HCT116 (cell line): Measurements from ENCODE around the gene MYOZ2. TPM values are rescaled to one million over a fixed set of nuclear protein-coding genes. Genes with fewer than 3 reads are reported as not detected.

Experiments used
- ATAC-seq: fragments of 200-7000 bp; cut with Tn5 transposase; 2 replicates; pipeline ENCODE4 v1.9.1; 2020; ENCODE audit warnings: mild to moderate bottlenecking, moderate library complexity
- BruUV-seq: library from RNA; stranded (reverse); fragments of 400-500 nt; replicated peaks from 2 replicates; lab custom pipeline; 2021; lab: Mats Ljungman, UMichigan
- CTCF ChIA-PET: fragments of 300-600 bp; sonication (Branson Sonifier 250); formaldehyde crosslinking; loops from one replicate; lab custom pipeline; 2021; ENCODE audit warnings: antibody characterized with exemption; lab: Charles Lee
- POLR2A ChIA-PET: fragments of 300-600, 350-600 bp; sonication (Branson Sonifier 250); formaldehyde crosslinking; loops from one replicate; lab custom pipeline; 2021; ENCODE audit warnings: antibody characterized with exemption; lab: Charles Lee
- RAD21 ChIA-PET, 2 experiments: fragments of 300-600 bp; sonication (Branson Sonifier 250); formaldehyde crosslinking; loops; one replicate each; lab custom pipeline; 2023; ENCODE audit warnings: low total read pairs in 2 of 2; ENCODE audit not compliant: uncharacterized antibody in 2 of 2, unreplicated experiment in 2 of 2, low non-redundant PET in 1 of 2; lab: Charles Lee
- DNase-seq: peaks from one replicate; pipeline ENCODE4 v3.0.0-alpha.2; 2010; ENCODE audit warnings: low read depth, low spot score
- H2AFZ ChIP-seq: fragments of 200-600 bp; shearing (Covaris generic), sonication (generic); 2 replicates; pipeline ENCODE4 v1.6.1; 2017; ENCODE audit warnings: low read depth, mixed run types, mixed read lengths, antibody characterized with exemption, low read length; ENCODE audit not compliant: poor library complexity, severe bottlenecking
- H3K27ac ChIP-seq: 2 replicates; pipeline ENCODE4 v1.5.1; 2012; ENCODE audit warnings: low read depth, low read length
- H3K27me3 ChIP-seq: fragments of 200-600 bp; sonication (generic); 2 replicates; pipeline ENCODE4 v1.6.1; 2016; ENCODE audit warnings: mixed run types, low read length, mixed read lengths; ENCODE audit not compliant: insufficient read depth
- H3K36me3 ChIP-seq, 2 experiments: fragments of 200-500 bp in 1 of 2; fragments of 200-600 bp in 1 of 2; sonication (Bioruptor generic) in 1 of 2; sonication (generic) in 1 of 2; 2 replicates each; pipeline versions ENCODE4 v1.5.1 to v1.6.1; 2014 to 2016; ENCODE audit warnings: low read length in 2 of 2, inconsistent platforms in 1 of 2, mixed read lengths in 1 of 2, mixed run types in 1 of 2; ENCODE audit not compliant: insufficient read depth in 2 of 2, control insufficient read depth in 1 of 2
- H3K4me1 ChIP-seq, 2 experiments: fragments of 200-600 bp in 1 of 2; sonication (generic) in 1 of 2; 2 replicates each; pipeline versions ENCODE4 v1.5.1 to v1.6.1; 2012 to 2017; ENCODE audit warnings: low read length in 2 of 2, inconsistent platforms in 1 of 2, mild to moderate bottlenecking in 1 of 2, mixed read lengths in 1 of 2, mixed run types in 1 of 2, moderate library complexity in 1 of 2; ENCODE audit not compliant: insufficient read depth in 2 of 2, control insufficient read depth in 1 of 2
- H3K4me2 ChIP-seq: fragments of 200-600 bp; sonication (generic); 2 replicates; pipeline ENCODE4 v1.6.1; 2017; ENCODE audit warnings: mixed run types, low read length, mixed read lengths
- H3K4me3 ChIP-seq, 2 experiments: fragments of 200-600 bp in 1 of 2; sonication (generic) in 1 of 2; replicated peaks in 1 of 2; 2 replicates each; pipeline ENCODE4 v1.5.1; 2011 to 2016; ENCODE audit warnings: low read length in 2 of 2, control low read depth in 1 of 2, low read depth in 1 of 2, mild to moderate bottlenecking in 1 of 2, mixed read lengths in 1 of 2, mixed run types in 1 of 2
- H3K79me2 ChIP-seq: fragments of 200-600 bp; sonication (generic); 2 replicates; pipeline ENCODE4 v1.6.1; 2017; ENCODE audit warnings: mild to moderate bottlenecking, mixed run types, low read length, moderate library complexity, mixed read lengths; ENCODE audit not compliant: insufficient read depth
- H3K9ac ChIP-seq: fragments of 200-600 bp; sonication (generic); 2 replicates; pipeline ENCODE4 v1.6.1; 2016; ENCODE audit warnings: low read length, mixed read lengths
- H3K9me2 ChIP-seq: fragments of 200-600 bp; sonication (generic), shearing (Covaris generic); 2 replicates; pipeline ENCODE4 v1.6.1; 2017; ENCODE audit warnings: mixed run types, mild to moderate bottlenecking, moderate library complexity; ENCODE audit not compliant: insufficient read depth
- H3K9me3 ChIP-seq, 2 experiments: fragments of 200-500 bp in 1 of 2; fragments of 200-600 bp in 1 of 2; sonication (Bioruptor generic) in 1 of 2; sonication (generic) in 1 of 2; 2 replicates each; pipeline ENCODE4 v1.6.1; 2014 to 2017; ENCODE audit warnings: low read length in 2 of 2, mixed read lengths in 2 of 2, inconsistent platforms in 1 of 2, low read depth in 1 of 2, mild to moderate bottlenecking in 1 of 2, mixed run types in 1 of 2, moderate library complexity in 1 of 2; ENCODE audit not compliant: control insufficient read depth in 1 of 2, insufficient read depth in 1 of 2
- H4K20me1 ChIP-seq: fragments of 200-600 bp; sonication (generic), shearing (Covaris generic); 2 replicates; pipeline ENCODE4 v1.6.1; 2017; ENCODE audit warnings: mixed run types, mild to moderate bottlenecking, moderate library complexity; ENCODE audit not compliant: insufficient read depth
- CEBPB ChIP-seq: IDR thresholded peaks from 2 replicates; pipeline ENCODE4 v1.6.1; 2012; ENCODE audit warnings: low read depth
- EGR1 ChIP-seq: IDR thresholded peaks from 2 replicates; pipeline ENCODE4 v1.6.1; 2012; ENCODE audit warnings: low read depth
- ELF1 ChIP-seq: IDR thresholded peaks from 2 replicates; pipeline ENCODE4 v1.6.1; 2012; ENCODE audit warnings: low read depth, borderline replicate concordance
- EZH2 ChIP-seq: fragments of 200-600 bp; sonication (generic); IDR thresholded peaks from 2 replicates; pipeline ENCODE4 v1.6.1; 2017; ENCODE audit warnings: antibody characterized with exemption, mixed run types
- POLR2A ChIP-seq: IDR thresholded peaks from 2 replicates; pipeline ENCODE4 v1.7.0; 2011; ENCODE audit warnings: borderline replicate concordance; ENCODE audit not compliant: insufficient read depth, insufficient read length; ENCODE audit errors: extremely low read depth
- POLR2AphosphoS5 ChIP-seq: IDR thresholded peaks from 2 replicates; pipeline ENCODE4 v1.6.1; 2011; ENCODE audit warnings: mild to moderate bottlenecking, low read depth, low read length, moderate library complexity
- RAD21 ChIP-seq: IDR thresholded peaks from 2 replicates; pipeline ENCODE4 v1.6.1; 2012; ENCODE audit warnings: low read depth, mild to moderate bottlenecking
- SP1 ChIP-seq: IDR thresholded peaks from 2 replicates; pipeline ENCODE4 v1.6.1; 2012; ENCODE audit warnings: low read depth
- SRF ChIP-seq: IDR thresholded peaks from 2 replicates; pipeline ENCODE4 v1.6.1; 2012; ENCODE audit warnings: low read depth
- TCF7L2 ChIP-seq: IDR thresholded peaks from 2 replicates; pipeline ENCODE4 v1.7.0; 2011; ENCODE audit warnings: borderline replicate concordance, inconsistent platforms; ENCODE audit not compliant: insufficient read depth, insufficient read length; ENCODE audit errors: extremely low read depth
- YY1 ChIP-seq: IDR thresholded peaks from 2 replicates; pipeline ENCODE4 v1.6.1; 2011; ENCODE audit warnings: low read length, low read depth, moderate library complexity, mild to moderate bottlenecking; ENCODE audit not compliant: insufficient replicate concordance; ENCODE audit errors: extremely low read depth
- ZNF274 ChIP-seq: fragments of 200-500 bp; sonication (Bioruptor generic); IDR thresholded peaks from 2 replicates; pipeline ENCODE4 v1.6.1; 2014; ENCODE audit warnings: mild to moderate bottlenecking, low read depth, low read length, inconsistent platforms
- intact Hi-C: fragments of 100-400 bp; cut with micrococcal nuclease; formaldehyde crosslinking; loops from 2 replicates; pipeline ENCODE4 v1.10.0; 2022
- total RNA-seq: library from RNA; stranded (reverse); gene quantifications from one replicate; pipeline ENCODE4 v1.2.1, GENCODE V29; 2021; ENCODE audit not compliant: unreplicated experiment
- TF ChIP-seq, protein P1 (sequence below), 3 experiments: fragments of 200-600 bp in 1 of 3; sonication (generic) in 1 of 3; IDR thresholded peaks in 2 of 3; conservative IDR thresholded peaks in 1 of 3; 2 replicates each; pipeline ENCODE4 v1.5.1; 2012 to 2017; ENCODE audit warnings: low read depth in 2 of 3, low read length in 2 of 3, antibody characterized with exemption in 1 of 3, borderline replicate concordance in 1 of 3, control low read depth in 1 of 3, mild to moderate bottlenecking in 1 of 3, mixed read lengths in 1 of 3, mixed run types in 1 of 3, moderate library complexity in 1 of 3; ENCODE audit not compliant: insufficient read depth in 1 of 3
- TF ChIP-seq, protein P2 (sequence below): IDR thresholded peaks from 2 replicates; pipeline ENCODE4 v1.6.1; 2011; ENCODE audit warnings: mild to moderate bottlenecking, low read length, moderate library complexity; ENCODE audit not compliant: insufficient replicate concordance; ENCODE audit errors: extremely low read depth

Gene MYOZ2
- total RNA-seq, 1 experiment from 2014 or later, result not detected

- Histone ChIP-seq H3K4me3 (no peak overlapping the region), H3K9me3 (no peaks in the 10 kb centered on the region), H3K27me3 (no peaks in the 10 kb centered on the region), H3K4me1 (peaks cover 3 to 19% of the 10 kb centered on the region in 2 experiments; a peak in 3 of 4 replicates), H4K20me1 (no peaks in the 10 kb centered on the region), H3K4me2 (no peak overlapping the region), H2AFZ (no peak overlapping the region), H3K27ac (no peak overlapping the region), H3K9ac (no peak overlapping the region), H3K79me2 (no peaks in the 10 kb centered on the region), H3K9me2 (no peaks in the 10 kb centered on the region), H3K36me3 (no peaks in the 10 kb centered on the region)
- no TSS peak for BruUV-seq
- ChIA-PET POLR2A (no interaction called here), CTCF (no interaction called here), RAD21 (no interaction called here)
- ATAC-seq, result no peak
- DNase-seq, result no peak
- intact Hi-C loops, result no loop called here
- TF ChIP-seq TCF7L2 (no peak), ZNF274 (no peak), ELF1 (no peak), YY1 (no peak), SP1 (no peak), RAD21 (no peak), CEBPB (no peak)
Measured at GRCh38 chr4:119099227-119099810, 36.3 kb upstream of the MYOZ2 start.

- Histone ChIP-seq H3K9me3 (no peaks in the 10 kb centered on the region), H3K9ac (no peak overlapping the region), H3K79me2 (no peaks in the 10 kb centered on the region), H3K4me3 (no peak overlapping the region), H2AFZ (peak overlapping the region; percentile 30), H3K36me3 (no peaks in the 10 kb centered on the region), H3K4me2 (no peak overlapping the region), H3K4me1 (peaks cover 3 to 19% of the 10 kb centered on the region in 2 experiments; a peak in 3 of 4 replicates), H4K20me1 (no peaks in the 10 kb centered on the region), H3K9me2 (no peaks in the 10 kb centered on the region), H3K27me3 (no peaks in the 10 kb centered on the region), H3K27ac (no peak overlapping the region)
- intact Hi-C loops, result loop anchor here (5.0 kb wide), 1 partner anchor 112 kb away; the partner anchor contains the start of gene USP53
- ChIA-PET POLR2A (interaction anchor here (0.7 kb wide), 1 partner anchor 1353 kb away, joined by 4 read pairs; no protein-coding TSS in a partner anchor), CTCF (no interaction called here), RAD21 (no interaction called here)
- DNase-seq (no peak), ATAC-seq (no peak)
- TF ChIP-seq POLR2AphosphoS5 (no peak), EZH2 (no peak), EGR1 (no peak), SRF (no peak), POLR2A (no peak), RAD21 (no peak)
- TF ChIP-seq, protein P1, sequence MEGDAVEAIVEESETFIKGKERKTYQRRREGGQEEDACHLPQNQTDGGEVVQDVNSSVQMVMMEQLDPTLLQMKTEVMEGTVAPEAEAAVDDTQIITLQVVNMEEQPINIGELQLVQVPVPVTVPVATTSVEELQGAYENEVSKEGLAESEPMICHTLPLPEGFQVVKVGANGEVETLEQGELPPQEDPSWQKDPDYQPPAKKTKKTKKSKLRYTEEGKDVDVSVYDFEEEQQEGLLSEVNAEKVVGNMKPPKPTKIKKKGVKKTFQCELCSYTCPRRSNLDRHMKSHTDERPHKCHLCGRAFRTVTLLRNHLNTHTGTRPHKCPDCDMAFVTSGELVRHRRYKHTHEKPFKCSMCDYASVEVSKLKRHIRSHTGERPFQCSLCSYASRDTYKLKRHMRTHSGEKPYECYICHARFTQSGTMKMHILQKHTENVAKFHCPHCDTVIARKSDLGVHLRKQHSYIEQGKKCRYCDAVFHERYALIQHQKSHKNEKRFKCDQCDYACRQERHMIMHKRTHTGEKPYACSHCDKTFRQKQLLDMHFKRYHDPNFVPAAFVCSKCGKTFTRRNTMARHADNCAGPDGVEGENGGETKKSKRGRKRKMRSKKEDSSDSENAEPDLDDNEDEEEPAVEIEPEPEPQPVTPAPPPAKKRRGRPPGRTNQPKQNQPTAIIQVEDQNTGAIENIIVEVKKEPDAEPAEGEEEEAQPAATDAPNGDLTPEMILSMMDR (IDR thresholded peaks at IDR 0.05 in 2 of 3, conservative IDR thresholded peaks at IDR 0.05 in 1 of 3; ENCODE audit: borderline replicate concordance in 1 of 3, insufficient read depth in 1 of 3, low read depth in 2 of 3, low read length in 2 of 3), result no peak
- TF ChIP-seq, protein P2, sequence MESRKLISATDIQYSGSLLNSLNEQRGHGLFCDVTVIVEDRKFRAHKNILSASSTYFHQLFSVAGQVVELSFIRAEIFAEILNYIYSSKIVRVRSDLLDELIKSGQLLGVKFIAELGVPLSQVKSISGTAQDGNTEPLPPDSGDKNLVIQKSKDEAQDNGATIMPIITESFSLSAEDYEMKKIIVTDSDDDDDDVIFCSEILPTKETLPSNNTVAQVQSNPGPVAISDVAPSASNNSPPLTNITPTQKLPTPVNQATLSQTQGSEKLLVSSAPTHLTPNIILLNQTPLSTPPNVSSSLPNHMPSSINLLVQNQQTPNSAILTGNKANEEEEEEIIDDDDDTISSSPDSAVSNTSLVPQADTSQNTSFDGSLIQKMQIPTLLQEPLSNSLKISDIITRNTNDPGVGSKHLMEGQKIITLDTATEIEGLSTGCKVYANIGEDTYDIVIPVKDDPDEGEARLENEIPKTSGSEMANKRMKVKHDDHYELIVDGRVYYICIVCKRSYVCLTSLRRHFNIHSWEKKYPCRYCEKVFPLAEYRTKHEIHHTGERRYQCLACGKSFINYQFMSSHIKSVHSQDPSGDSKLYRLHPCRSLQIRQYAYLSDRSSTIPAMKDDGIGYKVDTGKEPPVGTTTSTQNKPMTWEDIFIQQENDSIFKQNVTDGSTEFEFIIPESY, result no peak
- BruUV-seq, result no TSS peak
Measured at GRCh38 chr4:119100655-119101054, 35.0 kb upstream of the MYOZ2 start.
